Liver (tissue), 9 donors: ENCODE results near the gene FFAR1. TPM values are rescaled to one million over a fixed set of nuclear protein-coding genes. Genes with fewer than 3 reads are reported as not detected.

ENCODE experiments used
- DNase-seq: peaks from one replicate; pipeline ENCODE4 v3.0.0-alpha.2; 2017; ENCODE audit warnings: low spot score
- H3K27ac ChIP-seq, 2 donors: one replicate each; pipeline ENCODE4 v1.7.0; 2013; ENCODE audit warnings: inconsistent platforms in 2 of 2, low read length in 2 of 2, control low read depth in 1 of 2, low read depth in 1 of 2, mild to moderate bottlenecking in 1 of 2
- H3K27me3 ChIP-seq, 4 donors: one replicate each; pipeline versions ENCODE4 v1.6.1 to v1.7.0; 2013; ENCODE audit warnings: low read length in 3 of 4, inconsistent platforms in 1 of 4, mild to moderate bottlenecking in 1 of 4, moderate library complexity in 1 of 4; ENCODE audit not compliant: control insufficient read depth in 4 of 4, insufficient read depth in 4 of 4
- H3K36me3 ChIP-seq, 4 donors: one replicate each; pipeline versions ENCODE4 v1.6.1 to v1.7.0; 2013; ENCODE audit warnings: low read length in 3 of 4, mild to moderate bottlenecking in 3 of 4, low read depth in 1 of 4, moderate library complexity in 1 of 4; ENCODE audit not compliant: control insufficient read depth in 4 of 4, insufficient read depth in 3 of 4
- H3K4me1 ChIP-seq, 4 donors: one replicate each; pipeline versions ENCODE4 v1.6.1 to v1.7.0; 2013; ENCODE audit warnings: low read length in 3 of 4, mild to moderate bottlenecking in 3 of 4, moderate library complexity in 1 of 4; ENCODE audit not compliant: control insufficient read depth in 4 of 4, insufficient read depth in 4 of 4
- H3K4me3 ChIP-seq, 3 donors: one replicate each; pipeline versions ENCODE4 v1.6.1 to v1.7.0; 2013; ENCODE audit warnings: low read length in 3 of 3, control low read depth in 1 of 3, low read depth in 1 of 3, mild to moderate bottlenecking in 1 of 3
- H3K9ac ChIP-seq, 2 donors: one replicate each; pipeline ENCODE4 v1.7.0; 2013; ENCODE audit warnings: low read length in 2 of 2, mild to moderate bottlenecking in 2 of 2, moderate library complexity in 2 of 2, control low read depth in 1 of 2, low read depth in 1 of 2
- H3K9me3 ChIP-seq, 4 donors: one replicate each; pipeline versions ENCODE4 v1.6.1 to v1.7.0; 2013; ENCODE audit warnings: low read length in 3 of 4; ENCODE audit not compliant: control insufficient read depth in 4 of 4
- ATF3 ChIP-seq: IDR thresholded peaks from 2 replicates; pipeline ENCODE4 v1.6.1; 2016; ENCODE audit warnings: antibody characterized with exemption
- EGR1 ChIP-seq, 2 donors: IDR thresholded peaks; 2 replicates each; pipeline ENCODE4 v1.6.1; 2016 to 2018; ENCODE audit warnings: antibody characterized with exemption in 2 of 2, low read depth in 2 of 2
- FOXA1 ChIP-seq: IDR thresholded peaks from 2 replicates; pipeline ENCODE4 v1.6.1; 2016; ENCODE audit warnings: antibody characterized with exemption
- FOXA2 ChIP-seq: IDR thresholded peaks from 2 replicates; pipeline ENCODE4 v1.6.1; 2016; ENCODE audit warnings: antibody characterized with exemption
- GABPA ChIP-seq, 2 donors: IDR thresholded peaks in 1 of 2; conservative IDR thresholded peaks in 1 of 2; 2 replicates each; pipeline ENCODE4 v1.6.1; 2016; ENCODE audit warnings: antibody characterized with exemption in 2 of 2, mild to moderate bottlenecking in 1 of 2, moderate library complexity in 1 of 2
- HNF4A ChIP-seq, 2 donors: conservative IDR thresholded peaks; 2 replicates each; pipeline ENCODE4 v1.6.1; 2016; ENCODE audit warnings: antibody characterized with exemption in 2 of 2, mild to moderate bottlenecking in 2 of 2
- HNF4G ChIP-seq: IDR thresholded peaks from 2 replicates; pipeline ENCODE4 v1.6.1; 2016; ENCODE audit warnings: antibody characterized with exemption
- JUND ChIP-seq, 2 donors: IDR thresholded peaks; 2 replicates each; pipeline ENCODE4 v1.6.1; 2016; ENCODE audit warnings: antibody characterized with exemption in 2 of 2
- MAX ChIP-seq: IDR thresholded peaks from 2 replicates; pipeline ENCODE4 v1.6.1; 2016; ENCODE audit warnings: antibody characterized with exemption
- RAD21 ChIP-seq, 2 donors: IDR thresholded peaks; 2 replicates each; pipeline ENCODE4 v1.6.1; 2016; ENCODE audit warnings: antibody characterized with exemption in 2 of 2, mild to moderate bottlenecking in 2 of 2
- REST ChIP-seq: IDR thresholded peaks from 2 replicates; pipeline ENCODE4 v1.6.1; 2016; ENCODE audit warnings: antibody characterized with exemption, mild to moderate bottlenecking
- RXRA ChIP-seq, 2 donors: IDR thresholded peaks; 2 replicates each; pipeline ENCODE4 v1.6.1; 2017 to 2018; ENCODE audit warnings: antibody characterized with exemption in 2 of 2, mild to moderate bottlenecking in 1 of 2
- SP1 ChIP-seq: IDR thresholded peaks from 2 replicates; pipeline ENCODE4 v1.6.1; 2018; ENCODE audit warnings: antibody characterized with exemption, mild to moderate bottlenecking
- TAF1 ChIP-seq: conservative IDR thresholded peaks from 2 replicates; pipeline ENCODE4 v1.6.1; 2016; ENCODE audit warnings: antibody characterized with exemption, mild to moderate bottlenecking
- YY1 ChIP-seq: IDR thresholded peaks from 2 replicates; pipeline ENCODE4 v1.6.1; 2016; ENCODE audit warnings: antibody characterized with exemption, mild to moderate bottlenecking
- ZBTB33 ChIP-seq: IDR thresholded peaks from 2 replicates; pipeline ENCODE4 v1.6.1; 2016; ENCODE audit warnings: antibody characterized with exemption
- WGBS: extraction: QIAGEN DNeasy Blood & Tissue Kit; methylation state at CpG from one replicate; pipeline ENCODE4 v1.1.7; 2013; 5-methylcytosine and 5-hydroxymethylcytosine counted together
- polyA plus RNA-seq, 2 donors: library from polyadenylated mRNA; stranded (reverse) in 1 of 2; unstranded in 1 of 2; fragments of 200-250 nt in 1 of 2; fragments of >200 nt in 1 of 2; fragmentation: Nextera tagmentation in 1 of 2; extraction: Ambion mirVana in 1 of 2; gene quantifications; one replicate each; pipeline versions ENCODE4 v1.2.1 to v1.2.3, GENCODE V29; 2013 to 2015
- total RNA-seq, 2 donors: library from RNA; depleted of rRNA; stranded (reverse); fragments of >200 nt; gene quantifications; one replicate each; pipeline ENCODE4 v1.2.3, GENCODE V29; 2014
- donor health status: healthy.
- donor health status: healthy.
- donor health status: healthy.
- donor health status: healthy.
- donor health status: healthy.

Gene FFAR1
- total and polyA plus RNA-seq, 4 donors = not detected

DNA sequence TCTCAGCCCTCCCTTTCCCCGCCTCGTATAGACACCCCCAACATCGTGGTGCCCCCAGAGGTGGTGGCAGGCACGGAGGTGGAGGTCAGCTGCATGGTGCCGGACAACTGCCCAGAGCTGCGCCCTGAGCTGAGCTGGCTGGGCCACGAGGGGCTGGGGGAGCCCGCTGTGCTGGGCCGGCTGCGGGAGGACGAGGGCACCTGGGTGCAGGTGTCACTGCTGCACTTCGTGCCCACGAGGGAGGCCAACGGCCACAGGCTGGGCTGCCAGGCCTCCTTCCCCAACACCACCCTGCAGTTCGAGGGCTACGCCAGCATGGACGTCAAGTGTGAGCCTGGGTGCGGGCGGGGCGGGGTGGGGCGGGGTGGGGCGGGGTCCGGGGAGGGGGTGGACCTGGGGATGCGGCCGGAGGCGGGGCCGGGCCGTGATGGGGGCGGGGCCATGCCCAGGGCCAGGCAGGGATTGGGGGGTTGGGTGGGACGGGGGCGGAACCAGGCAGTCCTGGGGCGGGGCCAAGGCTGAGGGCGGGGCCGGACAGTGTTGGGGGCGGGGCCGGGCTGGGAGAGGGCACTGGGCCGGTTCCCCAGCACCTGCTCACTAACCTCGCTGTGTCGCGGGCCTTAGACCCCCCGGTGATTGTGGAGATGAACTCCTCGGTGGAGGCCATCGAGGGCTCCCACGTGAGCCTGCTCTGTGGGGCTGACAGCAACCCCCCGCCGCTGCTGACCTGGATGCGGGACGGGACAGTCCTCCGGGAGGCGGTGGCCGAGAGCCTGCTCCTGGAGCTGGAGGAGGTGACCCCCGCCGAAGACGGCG lies 48.0 kb upstream of the FFAR1 start:
- no peaks in the 10 kb centered on the region for H3K36me3 ChIP-seq
- no peaks in the 10 kb centered on the region for H3K9me3 ChIP-seq
- 62% methylated on average over 55 of the region's 55 CpGs for WGBS
- no peak overlapping the region for H3K27ac ChIP-seq
- H3K27me3 ChIP-seq = no peaks in the 10 kb centered on the region
- H3K4me1 ChIP-seq = no peaks in the 10 kb centered on the region
- H3K9ac ChIP-seq = no peak overlapping the region
- DNase-seq = no peak
- TF ChIP-seq FOXA2 (no peak), ATF3 (no peak), HNF4A (conservative IDR thresholded peaks at IDR 0.05) (no peak), ZBTB33 (no peak), RXRA (IDR thresholded peaks at IDR 0.05) (no peak), TAF1 (no peak), FOXA1 (no peak), SP1 (no peak), EGR1 (IDR thresholded peaks at IDR 0.05; ENCODE audit: low read depth in 2 of 2) (no peak)
- no peak overlapping the region for H3K4me3 ChIP-seq

GRCh38 chr19:35300339-35300649 lies 47.4 kb upstream of the FFAR1 start:
- WGBS = 90% methylated on average over 10 of the region's 10 CpGs
- Histone ChIP-seq H3K27me3 (no peaks in the 10 kb centered on the region), H3K4me1 (peaks cover 0 to 2% (median 0%) of the 10 kb centered on the region in 4 donors), H3K4me3 (no peak overlapping the region), H3K9ac (no peak overlapping the region), H3K36me3 (no peaks in the 10 kb centered on the region), H3K9me3 (no peaks in the 10 kb centered on the region), H3K27ac (no peak overlapping the region)
- TF ChIP-seq ZBTB33 (no peak), EGR1 (IDR thresholded peaks at IDR 0.05; ENCODE audit: low read depth in 2 of 2) (no peak), FOXA2 (no peak), GABPA (IDR thresholded peaks at IDR 0.05 in 1 of 2, conservative IDR thresholded peaks at IDR 0.05 in 1 of 2) (no peak), HNF4G (no peak), RAD21 (IDR thresholded peaks at IDR 0.05) (no peak), HNF4A (conservative IDR thresholded peaks at IDR 0.05) (no peak), SP1 (no peak), JUND (IDR thresholded peaks at IDR 0.05) (no peak)
- DNase-seq = no peak

DNA sequence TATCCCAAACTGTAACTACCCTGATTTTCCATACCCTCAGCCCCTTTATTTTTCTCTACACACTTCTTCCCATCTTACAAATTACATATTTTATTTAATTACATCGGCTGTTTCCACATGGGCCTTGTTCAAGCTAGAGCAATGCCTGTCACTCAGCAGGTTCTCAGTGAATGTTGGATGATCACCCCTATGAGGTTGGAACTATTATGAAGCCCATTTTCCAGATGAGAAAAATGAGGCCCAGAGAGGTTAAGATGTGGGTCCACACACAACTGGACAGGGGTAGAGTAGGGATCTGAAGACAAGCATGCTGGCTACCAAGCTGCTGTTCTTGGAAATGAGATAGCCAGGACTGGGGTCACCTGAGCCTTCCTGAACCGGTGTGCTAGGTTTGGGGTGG lies 45.7 kb upstream of the FFAR1 start:
- Histone ChIP-seq H3K27ac (no peak overlapping the region), H3K9ac (no peak overlapping the region), H3K4me1 (peaks cover 0 to 8% (median 3%) of the 10 kb centered on the region in 4 donors), H3K27me3 (no peaks in the 10 kb centered on the region), H3K36me3 (no peaks in the 10 kb centered on the region), H3K4me3 (no peak overlapping the region), H3K9me3 (no peaks in the 10 kb centered on the region)
- no peak for DNase-seq
- WGBS = 96% methylated on average over 2 of the region's 2 CpGs
- TF ChIP-seq RAD21 (IDR thresholded peaks at IDR 0.05) (no peak), ATF3 (no peak), HNF4A (conservative IDR thresholded peaks at IDR 0.05) (no peak), RXRA (IDR thresholded peaks at IDR 0.05) (no peak), ZBTB33 (no peak), SP1 (no peak), FOXA2 (no peak), MAX (no peak), REST (no peak), YY1 (no peak)
